ACHN (cell line): ENCODE data around the gene IL17RA.
A peak's percentile ranks its signal among the peaks of the same experiment; 100 is the strongest.

Experiments used
- DNase-seq: peaks from one replicate; pipeline ENCODE4 v3.0.0-alpha.2; 2015
- in situ Hi-C: cut with HindIII; loops from 2 replicates; pipeline ENCODE4 v1.10.0; 2017; ENCODE audit warnings: low sequenced_read_pairs, low pct_ligation_motif_present, low pct_unique_long_range_greater_than_20kb

The IL17RA gene

DNA sequence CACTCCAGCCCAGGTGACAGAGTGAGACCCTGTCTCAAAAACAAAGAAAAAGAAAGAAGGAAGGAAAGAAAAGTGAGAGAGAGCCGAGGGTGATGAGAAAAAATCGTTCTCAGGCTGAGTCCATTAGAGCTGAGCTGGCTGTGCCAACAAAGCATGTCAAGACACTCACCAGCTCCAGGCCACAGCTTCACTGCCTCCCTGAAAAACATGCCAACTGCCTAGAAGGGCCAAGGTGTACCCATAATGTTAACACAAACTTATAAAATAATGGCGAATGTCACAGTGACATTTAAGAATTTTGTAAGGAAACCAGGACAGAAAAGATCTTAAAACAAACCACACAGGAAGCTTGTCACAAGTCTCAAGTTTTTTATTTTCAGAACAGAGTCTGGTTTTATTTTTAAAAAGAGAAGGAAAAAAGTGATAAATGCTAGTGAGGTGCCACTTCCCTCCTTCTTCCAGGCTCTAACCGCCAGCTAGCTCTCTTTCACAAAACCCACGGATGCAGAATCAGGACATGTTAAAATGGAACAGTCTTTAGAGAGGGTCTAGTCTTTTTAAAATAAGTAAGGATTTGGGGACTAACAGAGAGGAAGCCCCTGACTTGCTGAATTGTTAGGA is 31.3 kb downstream of the IL17RA start:
- in situ Hi-C loops, result no loop called here

DNA sequence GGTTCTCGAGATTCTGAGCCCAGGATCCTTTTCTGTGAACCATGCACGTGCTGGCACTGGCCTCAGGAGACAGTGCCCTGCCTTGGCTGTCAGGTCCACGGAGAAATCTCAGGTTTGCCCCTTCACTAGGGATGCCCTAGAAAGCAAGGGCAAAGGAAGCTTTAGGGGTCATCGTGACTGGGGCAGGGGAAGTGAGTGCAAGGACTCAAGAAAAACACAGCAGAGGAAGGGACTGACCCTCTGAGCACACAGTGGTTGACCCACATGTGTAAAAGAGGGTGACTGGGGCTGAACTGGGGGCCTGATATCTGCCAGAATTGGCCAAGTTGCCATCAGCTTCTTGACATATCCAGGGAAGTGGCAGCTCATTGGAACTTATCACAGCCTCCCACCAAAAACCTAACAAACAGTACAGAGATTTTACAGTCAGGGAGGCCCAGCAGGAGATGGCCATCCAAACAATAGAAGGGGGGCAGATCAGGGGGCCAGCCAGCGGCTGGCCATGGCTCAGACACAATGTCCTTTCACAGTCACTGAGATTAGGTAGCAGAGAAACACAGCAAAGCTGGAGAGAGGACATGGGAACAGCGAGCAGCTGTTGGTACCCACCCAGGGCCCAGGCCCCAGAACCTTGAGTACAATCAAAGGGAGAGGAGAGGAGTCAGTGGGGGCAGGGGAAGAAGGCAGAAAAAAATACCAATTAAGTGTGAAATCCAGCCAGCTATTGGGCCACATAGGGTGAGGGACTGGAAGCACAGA is 32.0 kb downstream of the IL17RA start:
- no peak for DNase-seq
- in situ Hi-C loops, result no loop called here

More for the DNA sequence above, 31.3 kb downstream of the IL17RA start:
- no peak for DNase-seq

DNA sequence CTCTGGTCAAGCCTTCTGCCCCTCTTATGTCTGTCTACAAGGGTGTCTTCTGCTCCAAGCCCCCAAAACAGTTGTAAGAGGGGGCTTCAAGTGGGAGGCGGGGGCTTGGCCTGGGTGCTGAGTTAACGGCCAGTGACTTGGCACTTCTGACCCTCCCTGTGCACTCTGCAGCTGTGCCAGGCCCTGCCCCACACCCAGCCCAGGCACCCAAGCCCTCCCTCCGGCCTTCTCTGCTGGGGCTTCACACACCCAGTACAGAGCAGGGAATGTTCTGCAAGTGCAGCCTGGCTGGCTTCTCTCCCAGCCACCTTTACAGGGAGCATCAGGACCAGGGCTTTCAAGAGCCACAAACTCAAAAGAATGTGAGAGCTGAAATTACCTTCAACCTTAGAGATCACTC is 32.6 kb downstream of the IL17RA start:
- in situ Hi-C loops, result no loop called here
- DNase-seq, result no peak

DNA sequence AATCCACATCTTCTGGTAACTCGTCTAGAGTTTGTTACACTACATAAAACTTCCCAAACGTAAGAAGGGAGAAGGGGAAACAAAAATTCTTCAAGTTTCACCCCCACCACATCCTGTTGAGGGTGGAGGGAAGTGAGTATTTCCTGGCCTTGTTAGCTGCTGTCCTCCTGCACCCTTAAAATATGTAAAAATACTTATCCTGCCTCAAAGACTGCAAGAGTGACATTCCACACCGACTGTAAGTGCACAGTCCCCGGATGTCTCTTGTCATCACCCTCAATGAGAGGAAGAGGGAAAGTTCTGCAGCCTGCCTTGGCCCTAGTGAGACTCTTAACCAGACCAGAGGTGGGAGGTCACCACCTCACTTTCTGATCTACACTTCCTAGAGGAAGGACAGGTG is 33.1 kb downstream of the IL17RA start:
- in situ Hi-C loops, result no loop called here
- no peak for DNase-seq

DNA sequence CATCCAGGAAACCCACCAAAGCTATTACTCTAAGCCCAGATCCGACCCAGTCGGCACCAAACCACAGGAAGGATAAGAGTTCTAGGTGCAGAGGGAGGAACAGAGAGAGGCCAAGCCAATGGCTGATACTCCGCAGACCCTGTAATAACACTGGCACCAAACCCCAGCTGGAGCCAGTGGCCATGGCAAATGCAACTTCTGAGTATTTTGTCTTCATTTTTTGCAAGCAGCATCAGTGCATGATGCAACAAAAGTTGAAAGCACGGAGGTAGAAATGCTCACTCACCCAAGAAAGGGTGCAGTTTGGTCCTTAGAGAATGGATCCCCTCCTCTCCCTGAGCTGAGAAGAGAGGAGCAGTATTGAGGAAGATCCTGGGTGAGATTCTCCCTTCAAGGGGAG is 33.5 kb downstream of the IL17RA start:
- DNase-seq, result no peak
- in situ Hi-C loops, result no loop called here

DNA sequence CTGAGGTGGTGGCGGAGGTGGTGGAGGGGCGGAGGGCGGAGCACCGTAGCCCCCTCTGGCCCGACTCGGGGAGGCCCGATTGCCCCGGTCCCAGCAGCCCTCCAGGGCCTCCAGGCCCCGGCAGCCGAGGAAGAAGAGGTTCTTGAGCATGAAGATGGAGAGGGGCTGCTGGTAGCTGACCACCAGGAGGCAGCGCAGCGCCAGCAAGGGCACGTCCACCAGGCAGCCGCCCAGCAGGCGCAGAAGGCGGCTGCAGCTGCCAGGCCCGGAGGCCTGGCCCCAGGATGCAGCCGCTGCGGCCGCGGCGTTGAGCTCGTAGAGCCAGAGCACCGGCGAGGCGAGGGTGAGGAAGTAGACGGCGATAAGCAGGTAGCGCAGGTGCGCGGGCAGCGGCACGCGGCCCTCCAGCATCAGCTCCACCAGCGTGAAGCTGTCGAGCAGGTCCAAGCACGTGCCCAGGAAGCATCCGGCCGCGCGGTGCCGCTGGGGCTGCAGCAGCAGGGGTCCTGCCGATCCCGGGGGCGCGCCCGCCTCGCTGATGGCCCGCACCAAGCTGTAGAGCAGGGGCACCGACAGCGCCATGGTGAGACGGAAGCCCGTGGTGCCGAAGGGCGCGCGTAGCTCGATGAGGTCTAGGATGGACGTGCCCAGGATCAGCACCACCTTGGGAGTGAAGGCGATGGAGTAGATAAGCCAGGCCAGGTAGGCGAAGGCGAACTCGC is 34.8 kb downstream of the IL17RA start:
- in situ Hi-C loops, result no loop called here
- DNase-seq, result peak; percentile 28

DNA sequence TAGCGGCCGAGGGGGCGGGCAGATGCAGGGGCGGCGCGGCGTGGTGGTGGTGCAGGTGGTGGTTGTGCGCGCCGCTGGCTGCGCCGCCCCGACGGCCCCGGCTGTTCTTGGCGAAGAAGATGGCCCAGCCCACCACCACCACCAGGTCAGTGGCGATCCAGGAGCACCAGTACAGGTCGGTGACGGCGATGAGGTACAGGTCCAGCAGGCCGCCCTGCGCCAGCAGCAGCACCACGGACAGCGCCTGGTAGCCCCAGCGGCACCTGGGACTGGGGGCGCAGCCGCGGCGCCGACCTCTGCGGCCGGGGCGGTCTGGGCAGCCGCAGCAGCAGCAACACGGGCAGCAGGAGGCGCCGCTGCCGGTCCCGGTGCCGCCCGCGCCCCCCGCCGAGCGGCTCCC is 35.5 kb downstream of the IL17RA start:
- in situ Hi-C loops, result no loop called here
- DNase-seq, result peak; percentile 68

DNA sequence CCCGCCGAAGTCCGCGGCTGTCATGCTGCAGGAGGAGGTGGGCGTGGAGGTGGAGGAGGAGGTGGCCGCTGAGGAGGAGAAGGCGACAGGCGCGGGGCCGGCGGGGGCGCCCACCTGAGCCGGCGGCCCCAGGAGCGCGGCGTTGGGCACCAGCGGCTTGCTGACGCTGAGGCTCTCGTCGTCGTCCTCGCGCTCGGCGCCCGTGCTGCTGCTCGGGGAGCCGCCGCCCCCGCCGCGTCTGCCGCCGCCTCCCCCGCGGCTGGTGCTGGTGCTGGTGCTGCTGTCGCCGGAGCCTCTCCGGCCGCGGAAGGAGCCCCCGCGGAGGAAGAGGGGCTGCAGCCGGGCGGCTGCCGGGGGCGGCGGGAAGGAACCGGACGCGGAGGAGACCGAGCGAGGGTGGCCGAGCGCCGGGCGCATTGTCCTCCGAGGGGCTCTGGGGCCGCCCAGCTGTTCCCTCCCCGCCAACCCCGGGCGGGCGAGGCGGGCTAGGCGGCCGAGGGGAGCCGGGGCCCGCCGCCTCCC is 36.0 kb downstream of the IL17RA start:
- peak; percentile 17 for DNase-seq
- in situ Hi-C loops, result no loop called here

DNA sequence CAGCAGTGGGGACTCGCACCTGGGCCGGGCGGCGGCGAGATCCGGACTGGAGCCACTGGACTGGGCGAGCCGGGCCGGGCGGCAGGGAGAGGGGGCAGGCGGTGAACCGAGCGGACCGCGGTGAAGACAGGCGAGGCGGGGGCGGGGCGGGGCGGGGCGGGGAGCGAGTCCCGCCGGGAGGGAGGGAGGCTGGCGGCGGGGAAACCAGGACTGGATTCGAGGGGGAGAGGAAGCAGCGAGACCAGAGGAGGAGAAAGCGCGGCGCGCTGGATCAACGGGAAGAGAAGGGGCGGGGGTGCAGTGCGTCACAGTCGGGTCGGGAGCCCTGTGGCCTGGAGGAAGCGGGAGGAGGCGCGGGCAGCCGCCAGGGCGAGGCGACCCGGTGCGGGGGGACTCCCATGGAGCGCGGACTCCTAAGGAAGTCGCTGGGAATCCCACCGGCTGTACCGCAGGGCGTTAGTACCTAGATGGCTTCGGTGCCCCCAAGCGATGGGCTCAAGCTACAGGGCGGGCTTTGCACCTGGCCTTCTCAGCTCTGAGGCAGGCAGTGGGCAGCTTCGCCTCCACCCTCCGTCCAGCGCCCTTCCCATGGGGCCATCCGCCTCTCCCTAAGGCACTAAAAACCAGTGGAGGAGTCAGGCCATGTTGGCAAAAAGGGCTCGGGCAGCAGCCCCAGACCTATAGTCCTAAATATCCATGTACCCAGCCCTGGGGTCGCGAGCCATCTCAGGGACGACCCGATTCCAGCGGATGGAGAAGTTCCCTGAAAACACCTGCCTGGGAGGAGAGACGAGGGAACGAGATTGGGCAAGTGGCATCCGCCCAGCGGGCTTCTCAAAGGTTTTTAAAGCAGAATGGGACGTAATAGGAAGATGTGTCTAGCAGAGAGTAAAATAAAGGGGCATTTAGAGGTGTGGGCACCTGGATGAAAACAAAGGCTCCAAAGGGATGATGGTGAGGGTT is 36.7 kb downstream of the IL17RA start, which contains the start of gene TMEM121B:
TMEM121B (minus strand) TSS at position 128 of the 963 bp plus-strand sequence. CDS start 233 bp downstream, outside the sequence.
- peak; percentile 86 for DNase-seq

DNA sequence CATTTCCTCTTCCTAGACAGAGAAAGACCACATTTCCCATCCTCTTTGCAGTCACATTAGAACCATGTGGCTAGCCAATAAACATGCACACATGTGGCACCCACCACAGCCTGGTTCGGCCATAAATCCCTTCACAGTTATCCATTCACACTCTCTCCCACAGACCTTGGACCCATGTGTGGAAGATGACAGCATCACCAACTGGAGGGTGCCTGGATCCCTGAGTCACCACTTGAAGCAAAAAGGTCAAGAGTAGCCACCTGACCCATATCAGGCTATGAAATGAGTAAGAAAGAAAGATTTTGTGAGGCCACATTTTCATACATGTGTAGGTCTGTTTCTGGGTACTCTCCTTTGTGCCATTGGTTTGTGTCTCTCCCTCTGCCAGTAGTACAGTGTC is 45.4 kb downstream of the IL17RA start:
- DNase-seq, result peak; percentile 90
- in situ Hi-C loops, result no loop called here

More for the DNA sequence above, 36.7 kb downstream of the IL17RA start, which contains the start of gene TMEM121B:
- in situ Hi-C loops, result no loop called here

DNA sequence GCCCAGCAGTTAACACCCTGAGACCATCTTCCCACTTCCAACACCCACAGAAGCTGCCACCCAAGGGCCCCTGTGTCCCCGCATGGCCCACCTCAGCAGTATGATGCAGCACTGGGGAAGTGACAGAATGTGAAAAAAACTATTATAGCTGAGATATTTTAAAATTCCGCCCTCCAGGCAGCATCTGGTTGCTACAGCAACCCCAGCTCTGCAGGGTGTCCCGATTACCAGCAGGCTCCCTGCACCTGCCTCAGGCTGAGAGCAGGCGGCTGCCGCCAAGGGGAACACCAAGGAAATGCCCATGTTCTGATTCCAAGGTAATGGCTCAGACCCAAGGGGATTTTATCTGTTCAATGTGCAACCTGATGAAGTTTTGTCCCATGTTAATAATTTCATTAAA is 46.9 kb downstream of the IL17RA start:
- in situ Hi-C loops, result no loop called here
- DNase-seq, result peak; percentile 55

DNA sequence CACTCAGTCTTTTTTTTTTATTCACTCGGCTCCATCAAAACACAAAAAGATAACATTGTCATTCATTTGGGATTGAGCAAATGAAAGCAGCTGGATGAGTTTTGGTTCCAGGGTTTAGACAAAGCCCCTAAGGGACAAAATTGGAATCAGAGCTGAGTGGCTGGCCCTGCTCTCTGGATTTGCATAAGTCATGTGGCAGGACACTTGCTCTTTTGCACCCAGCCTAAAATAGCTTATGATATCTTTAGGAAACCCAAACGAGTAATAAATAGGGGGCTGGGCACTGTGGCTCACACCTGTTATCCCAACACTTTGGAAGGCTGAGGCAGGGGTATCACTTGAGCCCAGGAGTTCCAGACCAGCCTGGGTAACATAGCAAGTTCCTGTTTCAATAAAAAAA is 47.3 kb downstream of the IL17RA start:
- in situ Hi-C loops, result no loop called here
- no peak for DNase-seq

DNA sequence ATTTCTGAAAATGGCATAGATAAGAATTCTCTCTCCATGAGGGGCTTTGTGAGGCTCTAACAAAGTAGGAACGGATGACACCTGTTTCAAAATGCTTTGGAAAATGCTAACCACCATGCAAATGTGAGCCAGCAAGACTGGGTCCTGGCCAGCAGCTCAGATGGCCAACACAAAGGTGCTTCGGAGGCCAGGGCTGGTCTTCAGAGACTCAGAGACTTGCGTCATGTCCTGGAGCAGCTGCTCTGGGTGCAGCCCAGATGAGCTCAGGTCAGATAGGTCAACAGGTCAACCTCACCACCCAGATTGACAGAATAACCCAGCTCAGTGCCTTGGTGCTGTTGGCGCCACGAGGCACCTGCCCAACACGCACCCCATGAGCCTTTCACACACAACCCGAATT is 48.3 kb downstream of the IL17RA start:
- in situ Hi-C loops, result no loop called here
- DNase-seq, result no peak

DNA sequence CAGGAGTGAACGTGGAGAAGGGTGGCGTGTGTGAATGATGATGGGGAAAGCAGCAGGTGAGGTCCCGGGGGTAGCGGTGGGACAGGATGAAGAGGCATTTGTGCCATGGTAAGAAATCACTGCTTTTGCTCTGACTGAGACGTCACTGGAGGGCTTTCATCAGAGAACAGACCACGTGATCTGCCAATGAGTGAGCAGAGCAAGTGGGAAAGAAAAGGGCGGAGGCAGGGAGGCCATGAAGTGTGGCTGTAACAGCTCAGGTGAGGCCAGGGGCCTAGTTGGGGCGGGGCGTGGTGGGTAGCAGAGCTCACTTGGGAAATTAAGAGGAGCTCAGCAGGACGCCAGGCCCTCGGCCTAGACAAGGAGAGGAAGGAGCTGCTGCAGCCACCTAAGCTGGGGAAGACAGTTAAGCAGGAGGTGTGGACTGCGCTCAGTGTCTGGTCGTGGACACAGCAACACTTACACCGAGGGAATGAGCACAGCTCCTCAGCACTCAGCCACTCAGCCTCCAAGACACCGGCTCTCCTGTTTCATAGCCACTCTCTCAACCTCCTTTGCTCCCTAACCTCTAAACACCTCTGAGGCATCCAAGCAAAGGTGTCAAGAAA is 50.5 kb downstream of the IL17RA start:
- DNase-seq, result no peak
- in situ Hi-C loops, result no loop called here

DNA sequence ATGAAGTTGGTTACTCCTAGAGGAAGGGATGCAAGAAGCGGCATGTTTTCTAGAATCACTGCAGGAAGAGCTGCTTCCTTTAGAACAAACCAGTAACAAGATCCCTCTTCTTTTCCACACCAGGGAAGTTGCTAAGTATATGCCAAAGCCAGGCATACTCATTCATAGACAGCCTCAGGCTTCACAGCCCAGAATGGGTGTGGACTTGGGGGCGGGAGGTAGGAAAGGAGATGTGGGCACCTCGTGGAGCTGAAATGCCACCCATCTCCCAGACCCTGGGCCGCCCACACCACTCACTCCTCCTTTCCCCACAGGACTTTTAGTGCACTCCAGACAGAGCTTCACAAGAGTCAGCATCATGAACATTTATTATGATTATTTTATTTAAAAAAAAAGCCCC is 52.4 kb downstream of the IL17RA start:
- no peak for DNase-seq
- in situ Hi-C loops, result no loop called here

DNA sequence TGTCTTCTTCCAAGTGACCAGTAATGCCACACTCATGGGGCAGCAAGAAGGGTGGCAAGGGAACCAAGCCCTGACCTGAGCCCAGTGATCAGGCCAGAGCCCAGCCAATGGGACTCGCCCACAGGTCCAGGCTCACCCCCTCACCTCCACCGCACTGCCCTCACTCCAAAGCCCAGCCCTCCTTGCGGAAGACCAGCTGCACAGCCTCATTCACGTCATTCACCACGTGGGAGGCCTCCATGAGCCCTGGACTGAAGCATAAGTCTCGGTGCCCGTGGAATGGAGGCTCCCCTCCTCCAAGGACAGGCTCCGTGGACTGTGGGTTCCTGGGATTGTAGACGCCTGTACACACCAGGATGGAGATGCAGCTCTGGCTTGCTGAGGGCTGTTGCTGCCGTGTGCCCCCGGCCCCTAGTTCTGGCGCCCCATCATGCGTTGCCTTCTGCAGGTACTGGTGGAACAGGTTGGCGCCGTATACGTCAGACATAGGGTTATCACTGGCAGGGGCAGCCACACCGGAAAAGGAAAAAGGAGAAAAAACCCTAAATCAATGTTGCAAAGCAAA is 53.1 kb downstream of the IL17RA start:
- DNase-seq, result no peak
- in situ Hi-C loops, result no loop called here

DNA sequence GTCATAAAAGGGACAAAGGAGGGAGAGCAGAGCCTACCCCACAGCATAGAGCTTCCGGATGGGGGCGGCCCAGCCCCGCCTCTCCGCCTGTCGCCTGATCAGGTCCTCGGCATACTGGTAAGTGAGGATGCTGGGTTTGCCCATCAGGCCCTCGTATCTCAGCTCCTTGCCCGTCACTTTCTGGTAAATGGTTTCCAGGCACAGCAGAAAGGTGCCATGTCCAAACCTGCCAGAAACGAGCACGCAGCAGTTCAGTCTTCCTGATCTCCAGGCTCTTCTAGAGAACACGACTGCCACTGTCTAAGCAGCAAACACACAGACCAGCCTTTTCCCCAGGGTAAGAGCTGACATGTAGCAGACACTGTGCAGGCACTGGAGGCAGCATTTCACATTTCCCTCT is 53.7 kb downstream of the IL17RA start:
- in situ Hi-C loops, result no loop called here
- no peak for DNase-seq

DNA sequence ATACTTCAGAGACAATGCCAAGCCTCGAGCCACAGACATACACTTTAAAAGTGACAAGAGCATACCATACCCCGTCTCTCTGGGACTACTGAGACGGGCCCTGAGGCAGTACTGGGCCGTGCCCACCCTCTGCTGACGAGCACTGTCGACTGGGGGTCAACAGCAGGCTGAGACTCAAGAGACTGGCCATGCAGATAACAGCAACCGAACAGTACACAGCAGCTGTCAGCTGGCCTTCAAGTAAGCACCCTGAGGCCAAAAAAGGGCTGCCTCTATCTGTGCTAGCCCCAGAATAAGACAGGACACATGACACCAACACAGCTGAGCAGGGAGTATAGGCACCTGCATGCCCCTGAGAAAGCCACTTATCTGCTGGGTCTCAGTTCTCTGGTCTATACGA is 55.2 kb downstream of the IL17RA start:
- in situ Hi-C loops, result no loop called here
- no peak for DNase-seq
